NCI-H524 (cell line): ENCODE measurements around the gene KCNN2.
"Not testable (repeated sequence)": the region's sequence is repeated elsewhere in the genome, so short reads cannot be mapped to it uniquely, and the experiment has no call there.

Source experiments
- DNase-seq, 2 experiments: peaks; one replicate each; lab custom pipeline; 2025; lab: John Stamatoyannopoulos, UW

Gene KCNN2

DNA sequence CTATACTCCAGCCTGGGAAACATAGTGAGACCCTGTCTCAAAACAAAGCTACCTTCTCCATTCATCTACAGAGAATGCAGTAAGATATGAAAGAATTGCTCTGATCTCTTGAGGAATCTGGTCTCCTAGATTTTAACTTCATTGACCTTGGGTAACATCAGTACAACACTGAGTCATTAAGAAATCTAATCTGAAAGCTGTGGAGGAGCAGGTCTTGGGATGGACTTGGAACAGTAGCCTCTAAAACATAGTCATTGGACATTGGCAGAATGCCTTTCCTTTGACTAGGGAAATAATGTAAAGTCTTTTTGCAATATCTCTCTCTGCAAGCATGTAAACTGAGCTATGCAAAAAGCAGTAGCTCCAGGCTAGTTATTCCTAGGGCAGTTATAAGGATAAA, 58.1 kb downstream of the KCNN2 start:
- DNase-seq: no peak

DNA sequence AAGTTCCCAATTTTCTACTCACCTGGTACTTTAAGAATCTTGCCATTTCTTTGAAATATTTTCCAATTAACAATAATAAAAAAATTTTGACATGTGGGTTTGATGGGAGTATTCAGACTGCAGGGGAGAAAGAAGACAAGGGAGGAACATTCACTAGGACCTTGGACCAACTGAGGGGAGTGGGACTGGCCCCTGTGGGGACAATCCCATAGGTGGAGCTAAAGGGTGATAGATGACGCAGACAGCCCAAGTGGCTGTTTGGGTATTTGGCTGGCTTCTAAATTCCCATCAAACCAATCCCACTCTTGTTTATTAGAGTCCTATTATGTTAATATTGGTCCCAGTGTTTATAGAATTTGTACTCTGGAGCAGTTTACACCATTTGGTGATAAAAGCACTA, 65.3 kb downstream of the KCNN2 start:
- DNase-seq: no peak

DNA sequence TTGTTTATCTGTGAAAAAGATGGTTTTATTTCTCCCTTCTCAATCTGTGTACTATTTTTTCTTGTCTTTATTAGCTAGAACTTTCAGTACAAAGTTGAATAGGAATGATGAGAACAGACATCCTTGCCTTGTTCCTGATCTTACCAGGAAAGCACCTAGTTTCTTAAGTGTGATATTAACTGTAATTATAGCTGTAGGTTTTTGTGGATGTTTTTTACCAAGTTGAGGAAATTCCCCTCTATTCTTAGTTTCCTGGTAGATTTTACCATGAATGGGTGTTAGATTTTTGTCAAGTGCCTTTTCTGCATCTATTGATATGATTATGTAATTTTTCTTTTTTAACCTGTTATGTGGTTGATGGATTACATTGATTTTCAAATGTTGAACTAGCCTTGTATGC, 68.7 kb downstream of the KCNN2 start:
- no peak for DNase-seq

DNA sequence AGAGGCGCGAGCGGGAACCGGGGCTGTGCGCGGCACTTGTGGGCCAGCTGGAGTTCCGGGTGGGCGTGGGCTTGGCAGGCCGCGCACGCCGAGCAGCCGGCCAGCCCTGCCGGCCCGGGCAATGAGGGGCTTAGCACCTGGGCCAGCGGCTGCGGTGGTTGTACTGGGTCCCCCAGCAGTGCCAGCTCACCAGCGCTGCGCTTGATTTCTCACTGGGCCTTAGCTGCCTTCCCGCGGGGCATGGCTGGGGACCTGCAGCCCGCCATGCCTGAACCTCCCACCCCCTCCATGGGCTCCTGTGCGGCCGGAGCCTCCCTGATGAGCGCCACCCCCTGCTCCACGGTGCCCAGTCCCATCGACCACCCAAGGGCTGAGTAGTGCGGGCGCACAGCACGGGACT, 70.8 kb downstream of the KCNN2 start:
- not testable (repeated sequence) for DNase-seq

DNA sequence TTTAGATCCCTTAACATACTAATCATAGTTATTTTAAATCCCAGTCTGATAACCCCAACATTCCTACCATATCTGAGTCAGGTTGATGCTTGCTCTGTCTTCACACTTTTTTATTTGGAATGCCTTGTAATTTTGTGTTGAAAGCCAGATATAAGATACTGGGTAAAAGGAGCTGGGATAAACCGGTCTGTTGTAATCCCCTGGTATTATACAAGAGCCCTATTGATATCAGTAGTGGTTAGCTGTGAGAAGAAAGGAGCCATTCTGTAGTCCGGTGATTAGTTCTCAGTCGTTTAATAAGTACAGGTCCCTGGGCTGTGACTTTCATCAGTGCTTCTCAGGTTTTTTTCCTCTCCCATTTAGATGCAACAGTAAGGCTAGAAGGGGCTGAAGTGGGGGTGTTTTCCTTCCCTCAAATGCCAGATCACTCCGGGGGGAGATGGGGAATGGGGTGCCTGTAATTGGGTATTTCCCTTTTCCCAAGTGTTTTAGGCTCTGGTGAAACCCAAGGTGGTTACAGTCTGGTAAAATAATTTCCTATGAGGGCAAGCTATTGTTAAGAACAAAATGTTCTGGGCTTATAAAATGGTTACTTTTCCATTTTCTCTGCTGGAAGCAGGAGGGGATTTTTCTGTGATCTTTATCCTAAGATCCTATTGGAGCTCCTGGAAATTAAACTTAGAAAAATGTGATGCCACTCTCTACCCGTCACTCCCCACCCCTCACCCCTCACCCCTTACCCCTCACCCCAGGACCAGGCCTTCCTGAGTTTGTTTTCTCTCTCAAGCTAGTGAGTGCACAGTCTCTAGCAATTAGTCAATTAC, 72.7 kb downstream of the KCNN2 start:
- no peak for DNase-seq

DNA sequence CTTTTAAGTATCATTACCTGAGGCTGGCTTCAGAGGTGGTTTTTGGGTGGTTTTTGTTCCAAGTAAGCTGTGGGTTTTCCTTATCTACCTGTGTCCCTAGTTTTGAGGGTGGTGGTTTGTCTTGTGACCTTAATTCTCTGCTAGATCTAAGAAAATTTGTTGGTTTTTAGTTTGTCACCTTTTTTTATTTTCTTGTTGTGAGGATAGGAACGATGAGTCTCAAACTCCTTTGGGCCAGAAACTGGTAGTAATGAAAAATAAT, 73.3 kb downstream of the KCNN2 start:
- no peak for DNase-seq

DNA sequence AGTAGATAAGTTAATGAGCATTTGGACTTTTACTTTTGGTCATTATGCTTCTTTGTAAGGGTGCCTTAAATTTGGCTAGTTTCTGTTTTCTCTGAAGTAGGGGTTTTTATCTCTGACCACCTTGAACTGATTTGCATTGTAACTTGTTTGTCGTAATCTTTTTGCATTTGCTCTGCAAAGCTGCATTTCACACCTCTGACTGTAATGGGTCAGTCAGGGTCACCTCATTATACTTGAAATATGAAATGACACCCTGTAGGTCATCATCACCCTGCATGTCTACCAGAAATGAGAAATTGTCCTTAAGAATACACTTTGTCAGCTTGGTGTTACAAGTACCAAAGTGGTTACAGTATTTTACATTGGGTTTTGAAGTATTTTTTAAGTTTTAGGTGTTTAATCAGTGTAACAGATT, 74.0 kb downstream of the KCNN2 start:
- no peak for DNase-seq

DNA sequence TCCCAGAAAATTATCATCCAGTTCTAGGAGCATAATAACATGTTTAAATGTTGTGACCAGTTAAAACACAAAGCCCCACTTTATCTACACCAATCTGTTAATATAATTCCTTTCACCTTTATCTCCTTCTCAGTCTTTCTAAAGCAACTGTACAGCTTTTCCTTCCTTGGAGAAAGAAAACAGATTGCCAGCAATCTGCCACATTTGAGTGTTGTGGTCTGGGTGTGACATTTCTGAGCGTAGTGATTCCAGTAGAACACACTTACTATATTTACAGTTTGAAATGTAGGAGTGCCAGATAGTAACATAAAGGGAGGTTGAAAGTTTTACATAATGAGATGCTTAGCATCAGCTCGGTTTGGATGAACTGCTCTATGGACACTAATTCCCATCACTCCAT, 76.1 kb downstream of the KCNN2 start:
- DNase-seq: no peak

DNA sequence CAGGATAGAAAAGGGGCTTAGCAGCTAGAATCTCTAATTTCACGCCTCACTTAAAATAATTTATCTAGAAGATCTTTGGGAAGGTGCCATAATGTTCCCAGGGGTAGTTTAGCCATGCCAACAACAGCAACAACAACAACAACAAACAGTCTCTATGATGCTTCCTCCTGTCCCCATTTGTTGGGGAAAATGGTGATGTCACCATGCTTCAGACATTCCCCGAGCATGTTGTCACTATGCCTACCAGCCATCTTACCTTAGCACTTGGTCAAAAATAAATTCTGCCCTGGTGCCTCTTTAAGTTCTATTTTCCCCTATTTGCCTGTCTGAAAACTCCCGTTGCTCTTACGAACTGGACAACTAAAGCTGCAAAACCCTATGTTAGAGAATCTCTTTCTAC, 76.6 kb downstream of the KCNN2 start:
- DNase-seq: no peak

DNA sequence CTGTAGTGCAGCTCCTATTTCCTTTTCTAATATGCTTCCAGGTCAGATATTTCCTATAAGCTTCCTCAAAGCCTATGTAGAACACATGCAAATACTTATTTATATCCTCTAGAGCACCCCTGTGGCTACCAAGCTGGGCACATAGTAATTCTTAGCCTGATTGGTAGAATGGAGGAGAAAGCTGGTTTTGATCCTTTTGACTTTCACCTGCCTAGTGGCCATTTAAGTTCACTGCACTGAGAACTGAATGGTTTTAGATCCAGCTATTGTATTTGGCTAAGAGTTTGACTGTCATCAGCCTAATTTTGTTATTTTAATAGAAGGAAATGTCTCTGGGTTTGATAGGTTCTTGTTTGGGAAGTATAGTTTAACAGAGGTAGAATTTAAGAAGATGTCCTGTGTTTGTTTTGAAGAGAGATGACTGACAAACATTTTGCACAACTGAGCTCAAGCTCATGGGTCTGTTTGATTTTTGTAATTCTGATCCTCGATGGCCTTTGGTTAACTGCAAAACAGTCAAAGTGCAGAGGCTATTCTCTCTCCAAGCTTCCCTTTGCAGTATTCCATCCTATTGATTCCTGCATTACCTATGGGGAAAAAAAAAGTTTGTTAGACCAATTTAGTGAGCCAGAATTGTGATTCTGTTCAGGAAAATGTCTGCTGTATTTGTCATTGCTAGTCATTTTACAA, 85.4 kb downstream of the KCNN2 start:
- peak in 1 of 2 experiments; percentile 21 for DNase-seq

DNA sequence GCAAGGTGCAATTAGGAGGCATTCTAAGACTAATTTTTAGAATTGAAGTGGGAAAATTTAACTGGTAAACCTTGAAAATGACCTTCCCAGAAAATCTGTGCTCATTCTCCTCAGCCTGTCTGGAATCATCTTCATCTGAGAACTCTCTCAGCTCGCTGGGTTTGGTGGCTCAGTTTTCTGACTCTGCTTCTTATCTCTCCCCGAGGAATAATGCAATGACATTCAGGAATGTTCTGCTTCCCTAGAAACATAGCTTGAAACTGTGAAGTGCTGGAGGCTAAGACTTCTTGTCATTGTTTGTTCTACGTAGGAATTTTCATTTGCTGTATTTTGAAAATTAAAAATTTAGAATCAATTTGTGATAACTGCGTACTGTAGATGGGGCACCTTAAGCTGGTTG, 86.6 kb downstream of the KCNN2 start:
- DNase-seq: no peak

DNA sequence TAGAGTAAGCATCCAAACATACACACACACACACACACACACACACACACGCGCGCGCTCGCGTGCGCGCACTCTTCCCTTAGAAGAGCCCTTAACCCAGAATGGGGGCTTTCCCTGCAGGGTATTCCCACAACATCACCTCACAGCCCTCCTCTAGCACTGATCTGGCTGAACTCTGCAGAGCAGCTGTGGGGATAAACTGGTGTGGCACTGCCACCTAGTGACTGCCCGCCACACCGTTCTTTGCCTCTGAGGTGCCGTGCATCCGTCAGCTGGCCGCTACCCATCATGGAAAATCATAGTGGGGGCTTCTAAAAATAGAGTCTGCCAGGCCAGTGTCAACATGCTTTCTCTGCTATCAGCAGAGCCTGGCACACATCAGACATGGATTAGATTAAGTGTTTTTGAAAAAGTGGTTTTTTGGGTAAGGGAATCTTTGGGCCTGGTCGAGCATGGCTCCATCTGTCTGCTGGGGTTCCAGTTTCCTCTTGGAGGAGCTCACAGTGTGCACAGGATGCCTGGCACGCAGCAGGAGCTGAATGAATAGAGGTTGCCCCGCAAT, 88.1 kb downstream of the KCNN2 start:
- peak; percentile 26 to 68 for DNase-seq

DNA sequence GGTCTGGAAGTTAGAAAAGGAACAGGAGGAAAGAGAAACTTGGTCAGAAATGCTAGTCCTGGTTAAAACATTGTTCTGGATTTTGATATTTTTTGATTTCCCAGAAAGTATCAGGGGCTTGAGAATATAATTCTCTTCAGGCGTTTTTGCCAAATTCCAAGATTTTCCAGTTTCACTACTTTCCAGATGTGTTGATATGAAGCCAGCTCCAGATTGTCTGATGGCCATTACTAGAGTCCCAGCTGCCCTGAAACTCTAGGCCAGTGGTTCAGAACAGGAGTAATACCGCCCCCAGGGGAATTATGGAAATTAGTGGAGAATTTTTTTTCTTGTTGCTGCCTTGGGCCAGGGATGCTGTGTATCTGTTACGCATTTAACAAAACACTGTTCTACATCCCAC, 88.6 kb downstream of the KCNN2 start:
- peak in 1 of 2 experiments; percentile 65 for DNase-seq

DNA sequence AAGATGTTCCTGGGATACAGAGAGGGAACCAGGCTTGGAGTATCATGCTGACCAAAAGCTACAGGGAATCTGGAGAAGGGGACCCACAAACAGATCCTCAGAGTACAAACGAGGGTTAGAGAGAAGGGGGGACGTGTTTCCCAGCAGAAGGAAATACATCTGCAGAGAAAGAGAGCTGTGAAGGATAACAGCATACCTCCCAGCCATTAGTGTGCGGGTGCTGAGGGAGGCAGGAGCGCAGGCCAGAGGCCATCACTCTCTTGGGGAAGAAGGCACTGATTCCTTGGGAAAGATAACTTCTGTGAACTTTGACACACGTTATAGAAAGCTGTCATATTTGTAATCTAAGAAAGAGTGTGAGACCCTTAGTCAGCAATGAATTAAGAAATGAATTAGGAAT, 96.9 kb downstream of the KCNN2 start:
- DNase-seq: no peak

DNA sequence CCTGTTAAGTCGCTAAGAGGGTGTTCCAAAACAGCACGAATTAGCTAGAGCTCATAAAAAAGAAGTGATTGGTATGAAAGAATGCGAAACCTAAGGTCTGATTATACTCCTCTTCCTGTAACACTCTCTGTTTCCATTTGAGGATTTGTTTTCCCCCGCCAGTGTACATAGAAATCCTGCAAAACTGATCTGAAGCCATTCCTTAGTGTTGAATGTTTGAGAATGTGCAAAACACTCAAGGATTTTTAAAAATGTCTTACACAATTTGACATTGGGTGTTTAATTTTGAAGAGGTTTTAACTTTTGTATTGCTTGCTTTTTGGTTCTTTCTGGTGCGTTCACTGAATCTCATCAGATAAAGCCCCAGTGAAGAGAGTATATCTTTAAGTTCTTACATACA, 105.3 kb downstream of the KCNN2 start:
- no peak for DNase-seq

DNA sequence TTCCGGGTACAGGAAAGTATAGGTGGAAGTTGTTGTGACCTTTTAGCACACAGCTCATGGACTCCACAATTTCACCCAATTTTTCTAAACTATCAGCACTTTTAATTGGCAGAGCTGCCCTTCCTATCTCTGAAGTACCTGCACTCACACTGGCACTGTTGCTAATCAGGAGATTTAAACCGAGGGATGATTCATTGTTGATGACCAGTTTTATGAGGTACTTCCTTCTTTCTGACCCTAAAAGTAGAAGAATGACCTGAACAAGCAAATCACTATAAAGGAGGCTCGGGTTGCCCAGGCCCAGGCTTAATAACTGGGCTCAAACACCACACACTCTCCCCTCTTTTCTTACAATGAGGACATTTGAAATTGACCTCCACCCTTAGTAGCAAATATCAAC, 105.9 kb downstream of the KCNN2 start:
- DNase-seq: no peak

DNA sequence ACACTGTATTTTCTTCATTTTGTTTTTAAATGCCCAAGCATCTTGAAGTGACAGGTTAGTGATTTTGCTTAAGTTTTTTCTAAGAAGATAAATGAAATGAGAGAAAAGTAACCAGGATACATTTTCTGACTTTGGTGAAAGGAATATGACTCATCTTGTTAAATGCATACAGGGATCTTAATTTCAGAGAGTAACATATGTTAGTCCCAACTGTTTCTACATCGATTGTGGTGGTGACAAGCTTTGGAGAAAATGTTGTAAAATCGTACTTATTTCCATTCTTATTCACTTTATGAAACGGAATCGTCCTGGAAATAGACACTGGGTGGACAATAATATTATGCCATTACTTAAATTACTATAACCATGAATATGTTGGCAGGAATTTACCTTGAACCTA, 107.5 kb downstream of the KCNN2 start:
- DNase-seq: no peak

DNA sequence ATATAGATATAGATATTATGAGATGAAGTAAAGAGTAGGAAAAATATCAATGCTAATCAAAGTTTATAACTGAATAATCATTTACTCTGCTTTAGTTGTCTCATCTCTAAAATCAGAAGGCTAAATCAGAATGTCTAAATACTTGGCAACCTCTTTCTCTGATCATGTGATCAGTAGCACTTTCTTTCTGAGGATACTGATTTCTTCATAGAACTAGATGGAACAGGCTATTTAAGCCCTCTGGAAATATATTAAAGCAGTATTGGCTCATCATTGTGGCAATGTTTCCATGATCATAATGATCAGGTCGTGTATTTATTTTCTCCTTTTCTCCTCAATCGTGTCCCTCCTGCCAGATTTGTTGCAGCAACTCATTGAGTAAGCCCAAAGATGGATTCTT, 109.7 kb downstream of the KCNN2 start:
- no peak for DNase-seq

DNA sequence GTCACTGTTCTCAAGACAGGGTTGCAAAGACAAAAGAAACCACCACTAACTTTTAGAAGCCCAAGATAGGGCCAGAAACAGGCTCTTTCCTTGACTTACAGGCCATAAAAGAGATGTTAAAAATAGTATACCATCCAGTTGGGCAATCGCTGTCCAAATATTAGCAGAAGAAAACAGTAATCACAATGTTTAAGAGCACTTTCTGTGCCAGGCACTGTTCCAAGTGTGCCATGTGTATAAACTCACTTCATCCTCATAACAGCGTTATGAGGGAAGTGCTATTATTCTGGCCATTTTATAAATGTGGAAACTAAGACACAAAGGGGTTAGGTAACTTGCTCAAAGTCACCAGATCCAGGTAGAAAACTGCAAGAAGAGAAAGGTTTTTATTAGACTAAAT, 111.7 kb downstream of the KCNN2 start:
- no peak for DNase-seq

DNA sequence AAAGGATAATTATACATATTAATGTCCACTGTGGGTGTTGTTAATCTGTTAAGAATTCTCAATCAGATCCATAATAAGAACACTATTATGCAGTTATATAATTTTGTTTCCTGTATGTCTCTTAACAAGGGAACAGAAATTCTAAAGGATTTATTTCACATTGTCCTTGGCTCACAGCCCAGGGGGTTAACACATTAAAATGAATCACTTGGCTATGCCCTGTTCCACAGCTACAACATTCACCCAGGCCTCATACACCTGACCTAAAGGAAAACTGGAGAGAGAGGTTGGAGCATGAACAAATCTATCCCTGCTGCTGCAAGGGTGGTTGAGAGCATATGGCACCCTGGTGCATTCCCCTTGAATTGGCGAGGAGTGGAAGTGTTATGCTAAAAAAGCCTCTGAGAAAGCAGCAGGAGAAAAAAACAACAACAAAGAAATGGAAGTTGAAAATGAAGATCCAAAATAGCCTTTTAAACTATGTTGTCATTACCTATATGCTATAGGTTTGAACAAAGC, 116.0 kb downstream of the KCNN2 start:
- no peak for DNase-seq

DNA sequence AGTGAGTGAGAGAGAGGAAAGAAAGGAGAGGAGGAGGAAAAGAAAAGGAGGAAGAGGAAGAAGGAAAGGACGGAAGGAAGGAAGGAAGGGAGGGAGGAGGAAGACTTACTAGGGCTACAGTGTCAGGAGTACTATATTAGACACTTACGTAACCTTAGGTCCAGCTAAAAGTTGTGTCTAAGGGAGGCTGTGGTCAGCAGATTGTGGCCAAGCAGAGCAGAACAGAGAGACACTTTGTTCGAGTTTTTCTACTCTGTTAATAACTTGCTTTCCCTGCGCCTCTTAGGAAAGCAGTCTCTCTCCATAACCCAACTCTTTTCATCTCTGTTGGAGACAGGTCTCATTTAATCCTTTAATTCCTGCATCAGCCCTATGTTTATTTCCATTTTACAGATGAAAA, 138.9 kb downstream of the KCNN2 start:
- no peak for DNase-seq

DNA sequence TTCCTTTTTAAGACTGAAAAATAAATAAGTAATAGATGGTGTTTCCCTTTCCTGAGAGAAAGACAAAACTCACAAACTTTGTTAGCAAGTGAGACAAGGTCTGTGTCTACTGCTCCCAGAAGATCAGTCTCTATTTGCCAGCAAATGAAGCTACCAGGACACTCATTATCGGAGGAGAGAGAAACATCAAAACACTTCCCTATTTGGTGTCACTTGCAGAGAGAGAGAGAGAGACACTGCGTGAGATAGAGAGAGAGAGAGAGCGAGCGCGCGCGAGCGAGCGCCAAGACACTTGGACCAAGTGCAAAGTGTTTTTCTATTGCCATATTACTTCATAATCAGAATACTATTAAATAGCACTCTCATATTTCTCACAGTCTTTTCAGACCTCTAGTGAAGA, 142.7 kb downstream of the KCNN2 start:
- DNase-seq: no peak

DNA sequence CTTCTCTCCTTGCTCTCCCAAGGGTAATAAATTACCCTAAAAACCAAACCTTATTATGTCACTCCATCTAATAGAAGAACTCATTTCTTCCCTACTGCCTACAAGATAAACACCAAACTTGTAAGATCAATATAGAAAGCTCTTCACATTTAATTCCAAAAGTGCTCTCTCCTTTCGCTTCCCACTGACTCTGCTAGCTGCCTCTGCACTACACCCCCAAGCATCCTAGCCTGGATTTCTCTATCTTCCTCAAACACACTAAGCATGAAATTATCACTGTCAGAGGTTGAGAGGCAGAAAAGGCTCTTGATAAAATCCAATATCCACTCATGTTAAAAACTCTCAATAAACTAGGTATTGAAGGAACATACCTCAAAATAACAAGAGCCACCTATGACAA, 162.4 kb downstream of the KCNN2 start:
- DNase-seq: no peak
